ENCODE data around the gene TCF7L2.

- no peak for TF ChIP-seq CTCF (IDR thresholded peaks at IDR 0.05; ENCODE audit: low read length)
- no peak for TF ChIP-seq EZH2 (IDR thresholded peaks at IDR 0.05; ENCODE audit: borderline replicate concordance, low read length)
These were observed 22.6 kb downstream of the TCF7L2 start for GRCh38 chr10:112972606-112973005.
